GM19193 (cell line): ENCODE measurements around the gene GABBR2.

Experiments used
- POLR2A ChIP-seq: IDR thresholded peaks from 4 replicates; pipeline ENCODE4 v1.6.1; 2011; ENCODE audit not compliant: insufficient read depth, insufficient read length; ENCODE audit errors: extremely low read depth

Gene GABBR2

DNA sequence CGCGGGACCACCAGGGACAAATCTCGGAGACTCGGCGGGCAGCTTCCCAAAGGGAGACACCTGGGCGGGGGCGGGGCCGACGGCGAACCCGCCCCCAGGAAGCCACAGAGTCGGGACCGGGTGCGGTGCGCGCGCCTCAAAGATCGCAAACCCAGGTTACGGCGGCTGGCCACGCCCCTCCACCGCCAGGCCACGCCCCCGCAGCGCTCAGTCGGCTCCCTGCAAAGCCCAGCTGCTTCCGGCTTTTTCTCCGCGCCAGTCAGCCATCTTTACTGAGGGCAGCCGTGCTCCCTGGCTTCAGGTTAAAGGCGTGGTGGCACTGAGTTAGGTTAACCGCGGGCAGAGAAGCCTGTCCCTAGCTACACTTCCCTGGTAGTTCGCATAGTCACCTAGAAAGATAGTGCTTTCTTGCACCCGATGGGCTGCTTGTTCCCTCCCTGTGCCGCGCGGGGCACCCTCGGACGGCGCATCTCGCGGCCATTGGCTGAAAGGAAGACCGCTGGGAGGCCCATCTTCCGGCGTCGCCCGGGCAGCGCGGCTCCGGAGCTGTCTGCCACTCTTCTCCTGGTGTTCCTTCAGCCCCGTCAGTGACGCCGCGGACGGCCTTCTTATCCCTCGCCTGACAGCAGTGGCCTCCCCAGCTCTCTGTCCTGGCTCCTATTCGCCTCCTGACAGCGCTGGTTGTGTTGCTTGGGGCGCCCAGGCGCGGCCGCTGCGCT lies 453.0 kb downstream of the GABBR2 start, which contains the start of gene TBC1D2:
Gene TBC1D2, minus strand, starts transcription at position 72 of the 719 bp plus-strand sequence. CDS start 108 bp downstream, outside the sequence.
- TF ChIP-seq POLR2A: peak; percentile 80

DNA sequence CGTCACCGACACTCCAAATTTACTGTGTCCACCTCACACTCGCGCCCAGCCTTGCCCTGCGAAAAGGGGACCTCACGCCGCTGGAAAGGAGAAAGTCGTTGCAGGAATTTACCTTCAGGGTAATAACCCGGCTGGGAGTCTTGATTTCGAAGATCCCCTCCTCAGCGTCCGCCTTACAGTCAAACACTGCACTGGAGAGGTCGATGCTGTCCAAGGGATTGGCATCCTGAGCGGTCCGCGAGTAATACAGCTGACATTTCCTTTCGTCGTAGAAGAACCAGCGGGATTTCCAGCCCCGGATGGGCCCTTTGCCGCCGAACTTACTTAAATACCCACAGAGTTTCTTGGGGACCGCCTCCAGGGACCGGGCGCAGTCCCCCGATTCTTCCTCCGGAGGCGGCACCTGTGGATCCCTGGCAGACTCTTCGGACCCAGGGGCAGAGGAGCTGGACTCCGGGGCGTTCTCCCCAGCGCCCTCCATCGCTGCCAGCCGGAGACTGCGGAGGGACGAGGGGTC lies 453.6 kb downstream of the GABBR2 start:
- no peak for TF ChIP-seq POLR2A

DNA sequence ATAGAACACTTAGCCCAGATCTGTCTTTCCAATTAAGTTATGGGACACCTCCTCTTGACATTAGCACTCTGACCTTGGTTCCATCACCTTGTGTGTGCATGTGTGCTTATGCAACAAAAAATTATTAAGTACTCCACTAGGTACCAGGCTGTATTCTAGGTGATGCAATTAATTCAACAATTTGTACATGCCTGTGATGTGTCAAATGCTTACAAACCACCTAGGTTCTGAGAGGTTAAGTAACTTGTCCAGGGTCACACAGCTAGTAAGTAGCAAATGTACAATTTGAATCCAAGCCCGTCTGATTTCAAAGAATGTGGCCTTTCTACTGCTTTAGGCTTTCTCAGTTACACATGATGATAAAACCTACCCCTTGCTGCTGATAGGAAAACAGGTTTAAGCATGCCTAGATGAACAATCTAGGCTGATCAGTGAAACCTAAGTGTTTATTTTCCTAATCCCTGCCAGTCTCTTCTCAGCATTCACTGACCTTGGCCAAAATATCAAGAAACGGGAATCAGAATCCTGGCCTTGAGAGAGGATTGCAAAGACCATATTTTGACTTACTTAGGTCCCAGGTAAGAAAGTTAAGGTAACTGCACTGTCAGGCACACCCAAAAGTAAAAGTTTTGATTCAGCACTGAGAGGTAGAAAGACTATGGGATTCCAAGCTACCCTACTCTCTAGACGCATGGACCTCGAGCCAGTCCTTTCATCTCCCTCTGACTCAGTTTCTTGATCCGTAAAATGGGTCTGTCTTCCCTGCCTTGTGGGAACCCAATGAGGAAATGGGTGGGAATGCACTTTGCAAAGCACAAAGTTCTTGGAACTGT lies 454.3 kb downstream of the GABBR2 start:
- TF ChIP-seq POLR2A: no peak

DNA sequence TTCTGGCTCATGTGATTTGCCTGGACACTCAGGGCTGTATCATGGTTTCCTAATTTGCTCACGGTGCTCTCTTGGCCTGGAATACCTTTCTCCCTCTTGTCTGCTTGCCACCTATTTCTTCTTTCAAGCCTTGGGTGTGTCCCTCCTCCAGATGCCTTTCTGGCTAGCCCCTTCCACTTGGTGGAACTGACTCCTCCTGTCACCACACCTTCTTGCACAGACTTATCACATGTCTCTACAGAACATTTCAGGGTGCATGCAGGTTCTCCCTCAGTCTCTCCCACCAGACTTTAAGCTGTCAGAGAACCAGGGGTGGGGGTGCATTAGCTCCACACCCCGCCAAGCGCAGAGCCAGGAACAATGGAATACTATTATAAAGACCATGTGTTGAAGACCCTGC lies 455.2 kb downstream of the GABBR2 start:
- no peak for TF ChIP-seq POLR2A

DNA sequence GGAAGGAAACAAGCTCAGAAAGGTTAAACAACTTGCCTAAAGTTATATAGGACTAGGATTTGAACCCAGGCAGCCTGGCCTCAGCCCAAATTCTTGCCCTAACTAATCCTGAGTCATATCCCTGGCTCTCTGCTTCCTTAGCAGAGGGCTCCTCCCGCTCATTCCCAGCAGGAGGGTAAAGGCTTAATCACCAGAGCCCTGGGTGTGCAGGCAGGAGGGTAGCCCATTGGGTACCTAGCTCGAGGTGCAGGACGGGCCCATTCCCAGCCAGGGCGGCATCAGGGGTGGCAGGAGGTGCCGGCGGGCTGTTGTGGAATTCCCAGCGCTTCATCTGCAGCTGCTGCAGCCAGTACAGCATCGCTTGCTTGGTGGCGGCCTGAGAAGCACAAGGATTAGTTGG lies 457.2 kb downstream of the GABBR2 start:
- TF ChIP-seq POLR2A: no peak

DNA sequence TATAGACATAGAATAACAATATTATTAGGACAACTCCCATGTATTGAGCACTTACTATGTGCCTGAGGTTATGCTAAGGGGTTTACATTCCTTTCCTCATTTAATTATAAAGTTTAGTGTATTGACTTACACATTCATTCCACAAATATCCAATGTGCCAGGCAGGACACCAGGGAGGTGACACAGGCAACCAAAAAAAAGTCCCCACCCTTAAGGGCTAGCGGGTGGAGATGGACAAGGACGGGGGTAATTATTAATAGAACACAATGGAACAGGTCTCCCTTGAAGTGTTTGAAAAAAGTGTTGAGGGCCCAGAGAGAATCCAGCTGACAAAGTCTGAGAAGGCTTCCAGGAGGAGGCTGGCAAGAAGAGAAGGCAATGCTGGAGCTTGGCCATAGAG lies 459.0 kb downstream of the GABBR2 start:
- TF ChIP-seq POLR2A: no peak

DNA sequence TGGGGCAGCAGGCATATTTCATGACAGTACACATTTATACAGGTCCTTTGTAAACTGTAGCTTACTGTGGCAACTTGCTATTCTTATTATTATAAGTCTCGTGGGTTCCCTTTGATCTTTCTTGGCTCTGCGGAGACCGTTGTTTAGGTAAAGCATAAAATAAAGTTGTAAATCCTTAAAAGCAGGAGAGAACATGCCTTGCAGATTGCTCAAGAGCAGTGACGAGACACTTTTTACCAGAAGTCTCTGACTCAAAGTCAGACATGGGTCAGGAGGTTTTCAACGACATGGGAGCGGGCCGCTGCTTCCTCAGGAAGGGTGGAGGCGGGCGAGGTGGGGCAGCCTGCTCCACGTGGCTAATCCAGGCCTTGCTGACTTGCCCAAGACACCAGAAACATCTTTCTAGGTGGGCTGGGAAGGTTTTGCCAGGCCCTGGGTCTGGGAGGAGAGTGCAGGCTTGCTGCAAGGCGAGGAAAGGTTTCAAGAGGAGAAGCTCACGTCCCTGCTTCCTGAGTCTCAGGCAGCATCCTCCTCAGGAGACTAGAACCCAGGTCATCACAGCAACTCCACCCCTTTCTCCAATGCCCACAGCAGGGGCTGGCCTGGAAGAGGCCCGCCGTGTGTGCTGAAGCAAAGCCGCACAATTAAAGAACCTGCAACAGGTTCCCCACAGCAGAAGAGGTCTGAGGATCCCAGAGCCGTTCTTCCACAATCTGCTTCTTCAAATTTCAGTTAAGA lies 459.8 kb downstream of the GABBR2 start:
- TF ChIP-seq POLR2A: no peak

DNA sequence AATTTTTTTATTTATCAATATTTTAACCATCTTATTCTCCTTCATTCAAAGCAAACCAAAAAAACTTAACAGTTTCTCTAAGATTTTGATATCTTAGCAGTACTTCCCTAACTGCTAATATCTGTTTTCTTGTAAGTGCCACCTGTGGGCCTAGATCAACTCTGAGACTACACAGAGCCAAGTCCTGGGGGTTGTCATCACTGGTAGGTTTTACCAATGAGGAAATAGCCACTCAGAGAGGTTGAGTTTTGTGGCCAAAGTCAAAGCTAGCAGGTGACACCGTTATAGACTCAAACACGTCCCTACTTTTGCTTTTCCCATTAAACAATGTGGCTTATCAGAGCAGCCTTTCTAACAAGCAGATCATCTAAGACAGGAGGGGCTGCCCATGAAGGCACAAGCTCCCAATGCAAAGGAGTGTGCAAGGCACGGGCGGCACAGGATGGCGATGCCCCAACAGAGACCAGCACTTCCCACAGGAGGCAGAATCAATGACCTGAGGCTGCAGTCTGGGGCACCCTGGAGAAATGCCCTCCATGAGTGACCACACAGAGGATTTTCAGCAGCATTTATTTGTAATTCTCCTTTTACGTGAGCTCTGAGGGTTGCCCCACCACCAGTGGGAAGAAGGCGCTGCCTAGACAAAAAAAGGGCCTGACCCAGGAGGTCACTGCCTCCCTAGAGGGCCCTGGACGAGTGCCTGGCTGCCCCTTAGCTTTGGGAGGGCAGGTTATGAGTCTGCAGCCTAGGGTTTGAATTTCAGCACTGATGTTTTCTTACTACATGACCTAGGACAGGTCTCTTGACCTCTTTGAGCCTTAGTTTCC lies 460.7 kb downstream of the GABBR2 start:
- TF ChIP-seq POLR2A: no peak

DNA sequence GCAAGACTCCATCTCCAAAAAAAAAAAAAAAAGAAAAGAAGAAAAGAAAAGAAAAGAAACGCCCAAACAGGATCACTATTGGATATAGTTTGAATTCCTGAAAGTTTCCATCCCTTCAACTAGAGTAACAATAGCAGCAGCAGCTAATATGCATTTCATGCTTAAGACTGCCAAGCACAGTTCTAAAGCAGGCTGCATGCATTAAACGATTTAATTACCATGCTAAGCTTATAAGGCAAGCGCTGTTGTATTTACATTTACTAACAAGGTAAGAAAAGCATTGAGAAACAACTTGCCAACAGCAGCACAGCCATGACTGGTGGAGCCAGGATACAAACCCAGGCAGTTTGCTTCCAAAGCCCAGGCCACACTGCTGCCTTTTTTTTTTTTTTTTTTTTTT lies 466.3 kb downstream of the GABBR2 start:
- TF ChIP-seq POLR2A: no peak

DNA sequence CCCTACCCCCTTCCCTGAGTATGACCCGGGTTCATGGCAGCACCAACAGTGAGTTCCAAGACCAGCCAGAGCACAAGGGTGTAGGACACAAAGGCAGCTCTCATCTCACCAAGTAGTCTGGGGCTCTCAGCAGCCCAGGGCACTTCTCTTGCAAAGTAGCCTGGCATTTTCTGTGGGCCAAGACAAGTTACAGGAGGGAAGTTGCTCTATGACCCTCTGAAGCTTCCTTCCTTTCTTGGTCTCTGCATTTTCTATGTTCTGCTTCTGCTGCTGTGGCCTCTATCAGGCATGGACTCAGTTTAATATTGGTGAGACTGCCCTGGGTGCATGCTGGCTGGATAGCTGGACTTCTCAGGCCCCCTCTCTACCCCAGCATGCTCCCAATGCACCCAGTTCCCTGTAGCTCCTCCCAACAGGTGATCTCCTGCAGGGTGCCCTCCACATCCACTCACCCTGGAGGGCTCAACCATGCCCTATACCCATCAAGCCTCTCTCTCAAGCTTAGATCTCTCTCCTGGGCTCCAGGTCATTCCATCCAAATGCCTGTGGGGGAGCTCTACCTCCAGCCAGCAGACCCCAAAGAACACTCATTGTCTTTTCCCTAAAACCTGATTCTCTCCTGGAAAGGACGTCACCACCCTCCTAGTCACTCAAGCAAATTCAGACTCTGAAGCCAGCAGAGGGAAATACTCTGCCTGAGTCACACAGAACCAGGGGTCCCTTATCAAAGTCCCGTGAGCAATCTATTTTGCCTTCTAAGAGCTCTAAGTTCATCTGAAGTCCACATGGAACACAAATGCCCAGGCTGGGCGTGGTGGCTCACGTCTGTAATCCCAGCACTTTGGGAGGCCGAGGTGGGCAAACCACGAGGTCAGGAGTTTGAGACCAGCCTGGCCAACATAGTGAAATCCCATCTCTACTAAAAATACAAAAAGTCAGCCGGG lies 467.1 kb downstream of the GABBR2 start:
- no peak for TF ChIP-seq POLR2A

DNA sequence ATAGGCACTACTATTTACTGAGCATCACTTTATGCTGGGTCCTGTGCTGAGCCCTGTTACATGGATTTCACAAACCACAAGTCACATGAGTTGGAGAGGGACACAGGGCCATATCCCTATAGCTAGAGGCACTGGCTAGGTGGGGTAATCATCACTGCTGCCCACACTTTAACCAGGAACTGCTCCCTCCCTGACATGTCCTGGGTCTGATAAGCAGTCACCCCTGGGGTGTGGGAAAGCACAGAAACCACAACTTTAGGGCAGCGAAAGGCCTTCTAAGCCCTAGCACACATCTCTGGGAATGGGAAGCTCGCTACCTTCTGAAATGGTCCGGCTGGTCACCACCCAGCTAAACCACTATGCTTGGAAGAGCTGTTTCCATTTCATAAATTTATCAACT lies 468.3 kb downstream of the GABBR2 start:
- no peak for TF ChIP-seq POLR2A
